HG03457 (cell line): ENCODE measurements around the gene RPA4.
"Not testable (repeated sequence)": the region's sequence is repeated elsewhere in the genome, so short reads cannot be mapped to it uniquely, and the experiment has no call there.

Experiments
- ATAC-seq: cut with Tn5 transposase; IDR thresholded peaks from one replicate; pipeline ENCODE4 v1.9.1; 2021; ENCODE audit warnings: moderate number of reproducible peaks; ENCODE audit not compliant: unreplicated experiment

Gene RPA4, protein sequence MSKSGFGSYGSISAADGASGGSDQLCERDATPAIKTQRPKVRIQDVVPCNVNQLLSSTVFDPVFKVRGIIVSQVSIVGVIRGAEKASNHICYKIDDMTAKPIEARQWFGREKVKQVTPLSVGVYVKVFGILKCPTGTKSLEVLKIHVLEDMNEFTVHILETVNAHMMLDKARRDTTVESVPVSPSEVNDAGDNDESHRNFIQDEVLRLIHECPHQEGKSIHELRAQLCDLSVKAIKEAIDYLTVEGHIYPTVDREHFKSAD

DNA sequence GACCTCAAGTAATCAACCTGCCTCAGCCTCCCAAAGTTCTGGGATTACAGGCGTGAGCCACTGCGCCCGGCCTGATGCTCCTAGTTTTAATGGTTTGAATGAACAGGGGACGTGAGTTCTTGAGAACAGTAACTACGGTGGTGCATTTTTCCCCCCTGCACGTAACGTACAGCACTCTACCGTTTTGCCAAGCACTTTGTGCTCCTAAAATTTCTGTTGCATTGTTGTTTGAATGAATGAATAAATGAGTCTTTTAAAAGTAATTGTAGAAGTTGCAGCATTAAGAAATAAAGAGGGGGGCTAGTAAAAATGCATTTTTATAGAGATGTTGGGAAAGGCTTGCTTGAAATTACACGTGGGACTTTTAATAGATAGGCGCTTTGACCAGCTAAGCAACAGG, at the start of gene RPA4:
TSS of gene RPA4 (plus strand) at position 301 of the 400 bp plus-strand sequence. CDS start 403 bp downstream, outside the sequence.
- no peak for ATAC-seq

DNA sequence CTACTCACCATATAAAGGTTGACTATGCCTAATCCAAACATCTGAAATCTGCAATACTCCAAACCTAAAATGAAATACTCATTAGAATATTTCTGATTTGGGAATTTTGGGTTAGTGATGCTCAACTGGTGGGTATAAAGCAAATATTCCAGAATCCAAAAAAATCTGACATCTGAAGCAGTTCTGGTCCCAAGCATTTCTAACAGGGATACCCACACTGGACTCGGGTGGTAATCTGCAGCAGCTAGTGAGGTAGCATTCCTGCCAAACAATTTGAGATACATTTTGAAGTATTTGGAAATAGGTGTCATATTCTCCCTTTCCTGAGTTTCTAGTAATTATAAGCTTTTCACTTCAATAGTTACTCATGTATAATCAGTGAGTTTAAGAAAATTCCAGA, 49.6 kb upstream of the RPA4 start:
- ATAC-seq: no peak

GRCh38 chrX:96835660-96836289, 47.9 kb upstream of the RPA4 start:
- ATAC-seq: peak; percentile 82

- ATAC-seq: no peak
These were observed 45.9 kb upstream of the RPA4 start for GRCh38 chrX:96837808-96838207.

DNA sequence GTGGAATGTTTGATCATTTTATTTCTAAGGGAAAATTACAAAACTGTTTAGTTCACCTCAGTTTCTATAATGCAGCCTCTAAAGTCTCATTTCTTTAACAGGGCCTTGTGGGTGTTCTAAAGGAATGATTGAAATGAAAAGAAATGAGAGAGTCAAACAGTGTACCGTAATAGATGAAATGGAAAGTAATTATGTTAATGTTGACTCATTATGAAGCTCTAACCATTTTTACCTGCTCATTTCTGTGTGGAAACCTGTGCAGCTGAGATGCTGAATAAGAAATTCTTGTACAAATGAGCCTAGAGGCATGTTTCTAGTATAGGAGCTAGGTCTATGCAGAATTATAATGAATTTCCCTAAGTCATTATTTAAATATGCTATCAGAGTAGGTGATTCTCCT, 45.2 kb upstream of the RPA4 start:
- ATAC-seq: no peak

DNA sequence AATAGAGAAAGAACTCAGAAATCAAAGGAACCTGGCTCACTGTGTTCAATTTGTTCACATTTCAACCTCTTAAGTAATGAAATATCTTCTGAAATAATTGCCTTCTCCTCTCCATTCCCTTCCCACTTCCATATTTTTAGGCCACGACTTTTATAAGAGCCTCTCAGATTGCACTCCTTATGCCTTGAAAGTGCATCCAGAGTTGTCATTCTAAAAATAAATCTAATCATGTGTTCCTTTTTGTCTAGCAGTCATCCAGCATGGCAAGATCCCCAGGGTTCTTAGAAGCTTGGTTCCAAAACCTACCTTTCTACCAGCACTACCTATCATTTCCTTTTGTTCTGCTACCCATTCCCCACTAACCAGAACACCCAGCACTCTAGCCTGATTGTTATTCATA, 42.4 kb upstream of the RPA4 start:
- ATAC-seq: no peak

GRCh38 chrX:96841866-96842265, 41.8 kb upstream of the RPA4 start:
- not testable (repeated sequence) for ATAC-seq

DNA sequence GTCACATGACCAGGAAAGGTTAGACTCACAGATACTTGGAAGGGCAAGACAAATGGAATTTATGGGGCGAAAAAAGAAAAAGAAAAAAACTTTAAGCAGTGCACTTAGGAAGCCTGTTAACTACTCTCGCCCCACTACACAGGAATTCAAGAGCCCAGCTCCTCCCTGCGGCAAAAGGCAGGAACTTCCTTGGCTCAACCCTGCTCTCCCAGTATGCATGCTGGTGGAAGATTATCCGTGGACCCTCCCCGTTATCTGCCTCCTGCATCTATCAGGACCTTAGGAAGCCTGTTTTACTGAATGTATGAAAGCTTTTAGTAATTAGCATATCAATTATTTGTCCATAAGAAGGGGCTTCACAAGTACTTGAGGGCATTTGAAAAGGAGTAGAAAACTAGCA, 40.1 kb upstream of the RPA4 start:
- no peak for ATAC-seq

DNA sequence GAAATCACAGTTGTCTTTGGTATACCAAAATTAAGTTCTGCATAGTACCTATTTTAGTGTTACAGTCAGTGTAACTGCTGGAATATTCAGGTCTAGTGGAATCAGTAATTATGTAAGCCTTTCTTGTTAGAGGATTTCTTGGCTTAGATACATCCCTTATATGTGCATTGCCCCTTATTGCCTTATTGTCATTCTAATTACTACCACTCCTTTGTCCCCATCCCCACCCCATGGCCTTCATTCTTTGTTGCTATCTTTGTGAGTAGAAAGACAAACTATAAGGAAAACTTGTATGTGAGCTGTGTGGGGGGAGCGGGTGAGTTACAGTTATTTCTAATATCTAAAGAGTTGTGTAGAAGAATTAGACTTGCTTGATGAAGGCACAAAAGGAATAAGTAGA, 36.9 kb upstream of the RPA4 start:
- ATAC-seq: no peak

GRCh38 chrX:96859422-96859821, 24.3 kb upstream of the RPA4 start:
- ATAC-seq: not testable (repeated sequence)

DNA sequence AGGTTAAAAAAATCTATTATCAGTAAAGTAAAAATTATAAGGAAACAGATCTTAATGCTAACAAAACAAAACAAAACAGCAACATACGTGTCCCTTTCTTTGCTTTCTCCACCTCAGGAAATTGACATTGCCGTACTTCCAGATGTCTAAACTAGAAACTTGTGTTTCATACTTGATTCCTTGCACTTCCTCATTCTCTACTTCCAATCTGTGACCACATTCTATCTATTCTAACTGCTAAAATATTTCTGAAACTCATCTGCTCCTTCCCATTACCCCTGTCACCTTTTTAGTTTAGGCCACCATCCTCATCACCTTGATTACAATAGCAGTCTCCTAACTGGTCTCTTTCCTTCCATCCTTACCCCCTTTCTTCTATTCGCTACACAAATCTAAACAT, 22.5 kb upstream of the RPA4 start:
- no peak for ATAC-seq

- ATAC-seq: no peak
These were observed 22.0 kb upstream of the RPA4 start for GRCh38 chrX:96861661-96862060.

- ATAC-seq: no peak
These were observed 319 bp downstream of the RPA4 start for GRCh38 chrX:96884027-96884426.

DNA sequence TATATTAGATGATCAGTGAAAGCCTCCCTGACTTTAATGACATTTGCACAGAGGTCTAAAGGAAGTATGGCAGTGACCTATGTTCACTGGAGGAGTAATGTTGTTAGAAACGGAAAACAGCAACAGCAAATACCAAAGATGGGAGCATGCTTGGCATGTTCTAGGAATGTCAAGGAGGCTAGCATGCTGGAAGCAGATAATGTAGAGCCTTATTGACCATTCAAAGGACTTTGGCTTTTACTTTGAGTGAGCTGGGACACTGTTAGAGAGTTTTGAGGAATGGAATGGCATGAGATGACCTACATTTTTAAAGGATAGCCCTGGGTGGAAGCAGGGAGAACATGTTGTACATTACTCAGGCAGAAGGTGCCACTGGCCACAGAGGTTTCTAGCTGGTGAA, 6.0 kb downstream of the RPA4 start:
- ATAC-seq: no peak

DNA sequence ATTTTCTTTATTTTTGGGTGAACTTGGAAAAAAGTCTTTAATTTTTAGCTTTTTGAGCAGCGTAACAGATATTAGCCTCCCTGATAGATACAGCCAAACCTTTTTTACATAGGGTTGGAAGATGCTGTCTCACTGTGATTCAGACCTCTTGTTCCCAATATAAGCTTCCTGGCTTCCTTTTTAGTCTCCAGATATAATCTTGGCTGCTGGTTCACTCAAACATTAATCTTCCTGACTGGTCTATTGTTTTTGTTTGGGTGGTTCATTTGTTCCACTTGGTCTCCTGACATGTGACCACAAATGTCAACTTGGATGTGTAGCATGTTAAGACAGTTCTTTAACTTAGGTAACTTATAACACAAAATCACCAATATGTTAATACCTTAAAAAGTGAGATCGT, 23.0 kb downstream of the RPA4 start:
- ATAC-seq: no peak

DNA sequence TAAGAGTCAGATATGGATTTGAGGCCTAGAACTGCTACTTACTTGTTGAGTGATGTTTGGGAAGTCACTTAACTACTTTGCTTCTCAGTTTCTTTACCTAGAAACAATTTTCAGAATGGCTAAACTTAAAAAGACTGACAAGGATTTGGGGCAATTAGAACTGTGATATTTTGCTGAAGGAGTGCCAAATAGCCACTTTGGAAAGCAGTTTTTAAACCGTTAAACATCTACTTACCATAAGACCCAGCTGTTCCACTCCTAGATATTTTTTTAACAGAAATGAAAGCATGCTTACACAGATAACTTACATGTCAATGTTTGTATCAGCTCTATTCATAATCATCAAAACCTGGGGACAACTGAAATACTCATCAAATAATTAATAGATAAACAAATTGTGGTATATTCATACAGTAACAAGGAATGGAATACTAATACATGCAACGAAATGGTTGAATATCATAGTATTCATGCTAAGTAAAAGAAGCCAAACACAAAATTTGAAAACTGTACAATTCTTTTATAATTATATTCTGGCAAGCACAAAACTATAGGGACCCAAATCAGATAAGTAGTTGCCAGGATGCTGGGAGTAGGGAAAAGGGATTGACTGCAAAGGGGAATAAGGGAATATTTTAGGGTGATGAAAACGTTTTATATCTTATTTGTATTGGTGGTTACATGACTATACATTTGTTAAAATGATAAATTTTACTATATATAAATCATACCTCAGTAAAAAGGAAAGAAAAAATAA, 24.0 kb downstream of the RPA4 start:
- no peak for ATAC-seq

GRCh38 chrX:96909291-96909690, 25.6 kb downstream of the RPA4 start:
- no peak for ATAC-seq

DNA sequence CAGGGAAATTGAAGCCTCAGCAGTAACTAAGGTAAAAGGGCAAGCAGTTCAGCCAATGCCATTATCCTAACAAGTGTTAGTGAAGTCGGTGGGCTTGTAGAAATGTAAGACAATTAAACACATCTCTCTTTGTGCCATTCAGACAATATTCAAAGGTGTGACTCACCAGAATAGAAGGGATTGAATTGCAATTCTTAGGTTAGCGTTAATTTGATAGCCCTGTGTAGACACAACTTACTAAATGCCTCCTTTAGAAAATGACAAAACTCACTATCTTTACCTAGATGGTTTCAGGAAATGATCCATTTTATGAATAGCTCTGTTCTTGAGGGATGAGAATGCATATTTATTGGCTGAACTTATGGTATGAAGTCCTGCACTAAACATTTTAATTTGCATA, 35.2 kb downstream of the RPA4 start:
- ATAC-seq: no peak

- ATAC-seq: no peak
These were observed 36.0 kb downstream of the RPA4 start for GRCh38 chrX:96919672-96920071.

GRCh38 chrX:96924581-96924980, 40.9 kb downstream of the RPA4 start:
- no peak for ATAC-seq

- no peak for ATAC-seq
These were observed 45.3 kb downstream of the RPA4 start for GRCh38 chrX:96929036-96929435.
